Measurements from ENCODE around the gene SARDH. TPM values are rescaled to one million over a fixed set of nuclear protein-coding genes. Genes with fewer than 3 reads are reported as not detected.
A peak's percentile ranks its signal among the peaks of the same experiment; 100 is the strongest.

Gene SARDH
- total and polyA plus RNA-seq, 2 donors (not counting 1 experiment from before 2014, with no cell fraction given) = 0.03 to 0.07 TPM

GRCh38 chr9:133703591-133704399 lies 34.4 kb downstream of the SARDH start:
- ATAC-seq (ENCODE audit: low read depth) (no peak), DNase-seq (no peak)
- no peak overlapping the region for H3K27ac Mint-ChIP-seq
- no peaks in the 10 kb centered on the region for H3K36me3 ChIP-seq (replicated peaks in 1 of 2; ENCODE audit: control extremely low read depth in 1 of 2, control insufficient read depth in 1 of 2, extremely low read depth in 1 of 2, insufficient read depth in 2 of 2, low read length in 1 of 2)
- no peaks in the 10 kb centered on the region for H4K20me1 ChIP-seq (ENCODE audit: control insufficient read depth, insufficient read depth, low read length, poor library complexity, severe bottlenecking)
- peaks cover 39% of the 10 kb centered on the region for H3K4me1 Mint-ChIP-seq
- CTCF ChIA-PET = no interaction called here
- no peak overlapping the region for H3K4me2 ChIP-seq (replicated peaks; ENCODE audit: low read depth, low read length, poor library complexity, severe bottlenecking)
- peaks cover 16 to 33% of the 10 kb centered on the region in 2 donors for H3K4me1 ChIP-seq (ENCODE audit: control insufficient read depth in 2 of 2, insufficient read depth in 2 of 2, low read length in 2 of 2)
- TF ChIP-seq EZH2 (IDR thresholded peaks at IDR 0.05; ENCODE audit: borderline replicate concordance, insufficient read depth, low read depth, low read length, poor library complexity, severe bottlenecking) = no peak
- TF ChIP-seq CTCF (IDR thresholded peaks at IDR 0.05) = no peak
- H3K79me2 ChIP-seq (ENCODE audit: control insufficient read depth, insufficient read depth, low read length) = no peaks in the 10 kb centered on the region
- intact Hi-C loops (cut with micrococcal nuclease) = no loop called here
- no peak overlapping the region for H3K4me3 ChIP-seq (ENCODE audit: control extremely low read depth in 1 of 5, extremely low read depth in 1 of 5, insufficient read depth in 1 of 5, low read depth in 2 of 5, low read length in 4 of 5)
- peak overlapping the region; percentile 29 for H3K4me3 Mint-ChIP-seq
- no peak overlapping the region for H2AFZ ChIP-seq (ENCODE audit: insufficient read depth, low read depth, low read length, poor library complexity, severe bottlenecking)
- 81% methylated on average over 15 of the region's 21 CpGs for WGBS (ENCODE audit: insufficient coverage)
- H3K27me3 ChIP-seq (replicated peaks in 1 of 4; ENCODE audit: control extremely low read depth in 1 of 4, control insufficient read depth in 3 of 4, insufficient read depth in 4 of 4, low read length in 3 of 4) = peaks cover 0 to 13% (median 6%) of the 10 kb centered on the region in 4 experiments
- no peaks in the 10 kb centered on the region for H3K9me3 Mint-ChIP-seq (ENCODE audit: insufficient read depth)
- no peak overlapping the region for H3K27ac ChIP-seq (ENCODE audit: low read length in 2 of 2)
- H3K9ac ChIP-seq (ENCODE audit: low read length) = no peak overlapping the region
- POLR2A ChIA-PET = no interaction called here
- H3K9me3 ChIP-seq (ENCODE audit: control extremely low read depth in 1 of 3, control insufficient read depth in 2 of 3, insufficient read depth in 1 of 3, low read length in 2 of 3) = peaks cover 0 to 4% (median 0%) of the 10 kb centered on the region in 3 donors
- H3K27me3 Mint-ChIP-seq = peaks cover 17% of the 10 kb centered on the region
